COLO668 (cell line): ENCODE results near the gene VDR.

Experiments used
- DNase-seq: peaks from one replicate; lab custom pipeline; 2025; ENCODE audit not compliant: unreplicated experiment; lab: John Stamatoyannopoulos, UW

The VDR gene

DNA sequence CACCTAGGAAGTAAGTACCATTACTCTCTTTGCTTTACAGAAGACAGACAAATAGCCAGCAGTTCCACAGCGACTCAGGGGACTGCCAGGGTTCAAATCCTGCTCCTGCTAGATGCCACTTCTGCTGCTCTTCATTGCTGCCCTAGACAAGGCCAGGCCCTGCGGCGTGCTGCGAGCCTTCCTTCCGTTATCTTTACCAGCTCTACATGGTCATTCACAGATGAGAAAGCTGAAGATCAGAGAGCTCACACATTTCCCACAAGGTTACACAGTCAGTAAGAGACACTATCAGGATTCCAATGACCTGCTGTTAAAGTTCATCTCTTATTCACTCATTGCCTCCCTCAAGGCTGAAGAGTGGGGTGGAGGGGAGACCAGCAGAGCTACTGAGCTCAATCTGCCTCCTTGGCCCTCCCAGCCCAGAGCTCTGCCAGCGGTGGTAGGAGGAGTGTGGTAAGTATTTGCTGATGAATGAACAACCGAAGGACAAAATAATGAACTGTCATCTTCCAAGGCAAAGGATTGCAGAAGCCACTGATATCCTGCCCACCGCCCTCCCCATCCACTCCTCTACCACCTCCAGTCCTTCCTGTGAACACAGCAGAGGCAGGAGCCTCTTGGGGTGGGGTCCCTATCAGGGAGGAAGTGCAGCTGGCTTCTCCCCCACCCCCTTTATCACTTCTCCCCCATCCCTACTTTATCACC, 70.4 kb downstream of the VDR start:
- no peak for DNase-seq

- no peak for DNase-seq
Measured at GRCh38 chr12:47833591-47834012, 71.2 kb downstream of the VDR start.

DNA sequence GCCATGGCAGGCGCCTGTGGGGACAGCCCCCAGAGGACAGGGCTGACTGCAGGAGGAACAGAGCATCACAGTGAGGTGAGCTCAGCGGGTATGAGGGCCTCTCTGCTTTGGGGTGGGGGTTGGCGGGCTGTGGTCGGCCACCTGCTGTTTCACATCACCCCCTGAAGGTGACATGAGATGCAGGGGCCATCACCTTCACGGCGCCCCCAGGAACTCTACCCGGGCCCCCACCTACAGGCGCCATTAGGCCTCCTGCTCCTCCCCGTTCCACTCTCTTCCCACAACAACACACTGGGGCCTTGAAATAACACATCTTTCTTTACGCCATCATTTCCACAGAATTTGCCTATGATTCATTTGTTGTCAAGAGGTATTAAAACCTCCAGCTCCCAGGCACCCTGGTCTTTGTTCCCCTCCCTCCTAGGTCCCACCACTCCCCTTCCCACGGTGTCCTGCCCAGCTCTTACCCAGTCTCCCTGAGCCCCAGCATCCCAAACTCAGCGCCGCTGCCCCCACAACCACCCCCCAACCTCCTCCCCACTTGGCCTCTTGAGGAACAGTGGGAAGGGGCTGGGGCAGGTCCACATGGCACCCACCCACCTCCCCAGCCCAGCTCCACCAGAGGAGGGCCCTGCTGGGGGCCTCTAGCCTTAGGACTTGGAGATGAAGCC, 72.4 kb downstream of the VDR start:
- no peak for DNase-seq

GRCh38 chr12:47829584-47829983, 75.2 kb downstream of the VDR start:
- DNase-seq, result no peak

- DNase-seq, result peak; percentile 1
Measured at GRCh38 chr12:47828976-47829482, 75.8 kb downstream of the VDR start.

- DNase-seq, result no peak
Measured at GRCh38 chr12:47828008-47828975, 76.5 kb downstream of the VDR start.

- DNase-seq, result no peak
Measured at GRCh38 chr12:47825173-47825639, 79.6 kb downstream of the VDR start.

DNA sequence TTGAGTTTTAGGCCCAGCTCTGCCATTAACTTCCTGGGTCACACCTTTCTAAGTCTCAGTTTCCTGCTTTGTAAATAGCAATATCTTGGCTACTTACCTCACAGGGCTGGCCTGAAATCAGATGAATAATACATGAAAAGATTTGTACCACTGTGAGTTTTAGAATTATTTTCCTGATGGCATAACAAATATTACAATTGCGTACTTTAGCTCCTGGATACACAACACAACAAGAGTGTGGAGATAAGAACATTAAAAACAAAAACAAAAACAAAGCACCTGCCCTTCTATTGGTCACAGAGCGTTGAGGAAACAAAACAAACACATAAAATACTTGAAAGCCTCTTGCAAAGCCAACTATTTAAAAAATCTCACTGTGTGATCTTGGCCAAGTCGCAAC, 80.2 kb downstream of the VDR start:
- DNase-seq, result no peak

DNA sequence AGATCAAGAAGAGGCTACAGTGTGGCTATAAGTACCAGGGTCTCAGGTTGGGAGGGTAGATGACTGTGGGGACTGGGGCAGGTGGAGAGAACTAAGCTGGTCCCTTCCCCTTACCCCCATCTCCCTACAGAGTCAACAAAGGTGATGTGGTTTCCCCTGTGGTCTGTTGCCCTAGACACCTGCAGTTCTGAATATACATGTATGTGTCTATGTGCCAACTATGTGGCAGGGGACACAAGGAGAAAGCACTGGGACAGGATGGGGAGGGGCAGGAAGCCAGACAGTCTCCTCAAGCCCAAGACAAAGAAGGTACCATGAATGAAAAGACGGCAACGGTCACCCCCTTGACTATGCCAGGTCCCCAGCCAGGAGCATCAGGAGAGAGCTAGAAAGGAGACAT, 80.6 kb downstream of the VDR start:
- no peak for DNase-seq

- no peak for DNase-seq
Measured at GRCh38 chr12:47823422-47824086, 81.2 kb downstream of the VDR start.

GRCh38 chr12:47822863-47823262, 81.9 kb downstream of the VDR start:
- DNase-seq, result no peak

GRCh38 chr12:47822401-47822800, 82.4 kb downstream of the VDR start:
- no peak for DNase-seq

GRCh38 chr12:47821346-47821706, 83.5 kb downstream of the VDR start:
- DNase-seq, result no peak

GRCh38 chr12:47820631-47821345, 84.0 kb downstream of the VDR start:
- DNase-seq, result no peak

DNA sequence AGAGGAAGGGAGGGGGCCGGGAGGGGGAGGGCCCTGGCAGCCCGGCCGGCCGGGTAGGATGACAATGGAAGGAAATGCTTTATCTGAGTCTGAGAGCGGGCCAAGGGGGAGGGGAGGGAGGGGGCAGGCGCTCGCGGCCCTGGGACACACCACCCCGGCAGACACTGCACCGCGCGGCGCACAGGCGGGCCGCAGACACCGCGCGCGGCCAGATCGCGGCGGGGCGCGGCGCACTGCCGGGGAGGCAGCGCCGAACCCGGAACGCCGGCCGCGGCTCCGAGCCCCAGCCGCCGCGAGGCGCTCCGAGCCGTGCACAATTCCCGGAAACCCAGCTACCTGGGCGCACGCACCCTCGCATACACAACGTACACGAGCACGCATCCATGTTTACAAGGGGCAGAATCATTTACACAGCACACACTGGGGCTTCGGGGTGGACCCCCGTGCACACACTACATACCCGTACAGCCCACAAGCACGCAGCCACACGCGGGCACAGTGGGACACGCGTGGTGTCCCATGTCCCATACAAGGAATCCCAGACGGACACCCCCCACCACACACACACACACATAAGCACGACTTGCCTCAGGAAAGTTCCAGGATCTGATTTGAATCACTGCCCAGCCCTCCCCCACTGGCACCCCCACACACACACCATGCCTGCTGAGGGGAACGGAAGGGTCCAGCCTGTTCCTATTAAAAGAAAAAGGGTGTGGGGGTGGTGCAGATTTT, 84.7 kb downstream of the VDR start, which contains the start of gene HDAC7:
TSS of gene HDAC7 (minus strand) at position 8 of the 735 bp plus-strand sequence. CDS start 118 bp downstream, outside the sequence.
- peak; percentile 69 for DNase-seq

DNA sequence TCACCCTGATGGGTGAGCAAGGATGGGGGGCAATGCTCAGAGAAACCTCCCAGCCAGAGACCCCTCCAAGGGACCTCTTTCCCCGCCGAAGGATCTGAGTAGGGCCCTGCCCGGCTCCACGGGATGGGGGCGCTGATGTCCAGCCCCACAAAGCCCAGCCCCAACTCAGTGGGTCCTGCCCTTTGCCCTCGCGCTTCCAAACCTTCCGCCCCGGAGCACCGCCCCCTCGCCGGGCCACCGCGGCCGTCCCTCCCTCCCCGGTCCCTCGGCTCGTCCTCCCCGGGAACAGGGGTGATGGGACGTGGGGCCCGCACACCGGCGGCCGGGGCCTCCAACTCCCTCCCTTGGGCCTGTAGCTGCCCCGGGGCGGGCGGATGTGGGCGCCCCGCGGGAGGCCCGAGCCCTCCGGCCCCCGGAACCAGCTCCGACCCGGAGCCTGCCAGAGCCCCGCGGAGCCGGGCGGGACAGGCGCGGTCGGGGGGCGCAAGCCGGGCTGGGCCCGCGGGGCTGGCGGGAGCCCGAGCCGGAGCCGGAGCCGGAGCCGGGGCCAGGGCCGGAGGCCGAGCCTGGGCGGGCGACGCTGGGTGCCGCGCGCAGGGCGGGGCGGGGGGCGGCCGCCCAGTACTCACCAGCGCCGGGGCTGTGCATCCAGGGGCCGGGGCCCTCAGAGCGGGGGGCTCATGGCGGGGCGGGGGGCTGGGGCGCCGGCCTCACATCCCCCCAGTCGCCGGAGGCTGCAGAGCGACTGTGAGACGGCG, 85.5 kb downstream of the VDR start:
- peak; percentile 25 for DNase-seq

DNA sequence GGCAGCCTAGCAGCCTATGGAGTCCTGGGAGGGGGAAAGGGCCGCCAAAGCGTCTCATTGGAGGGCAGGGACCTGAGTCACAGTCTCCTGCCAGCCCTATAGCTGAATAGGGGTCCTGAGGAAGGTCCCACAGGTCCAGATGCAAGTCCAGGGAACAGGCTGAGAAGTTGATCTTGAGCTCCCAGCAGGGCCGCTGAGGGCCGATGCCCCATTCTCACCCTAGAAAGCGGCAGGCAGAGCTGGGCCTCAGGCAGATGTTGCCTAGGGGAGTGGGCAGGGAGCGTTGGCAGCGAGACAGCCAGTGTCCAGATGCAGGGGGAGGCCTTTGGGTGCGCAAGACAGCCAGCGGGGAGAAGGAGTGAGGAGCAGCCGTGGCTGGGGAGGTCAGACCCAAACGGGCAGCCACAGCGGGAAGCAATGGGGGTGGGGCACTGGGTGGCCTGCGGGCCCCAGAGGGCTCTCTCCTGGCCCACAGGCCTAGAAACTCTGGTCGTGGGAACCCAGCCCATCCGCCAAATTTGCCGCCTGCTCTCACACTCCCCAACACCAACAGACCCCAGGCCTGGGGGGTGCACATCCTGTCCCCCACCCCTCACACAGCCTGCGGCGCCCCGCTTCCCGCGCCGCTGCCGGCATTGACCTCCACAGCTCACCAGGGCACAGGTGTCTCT, 86.2 kb downstream of the VDR start:
- no peak for DNase-seq

- no peak for DNase-seq
Measured at GRCh38 chr12:47818007-47818376, 86.8 kb downstream of the VDR start.
